HG03135 (cell line): ENCODE measurements around the gene LGALS4.
"Not testable (repeated sequence)": the region's sequence is repeated elsewhere in the genome, so short reads cannot be mapped to it uniquely, and the experiment has no call there.

Experiments used
- ATAC-seq: cut with Tn5 transposase; IDR thresholded peaks from one replicate; pipeline ENCODE4 v1.9.1; 2021; ENCODE audit warnings: mild to moderate bottlenecking, moderate library complexity; ENCODE audit not compliant: unreplicated experiment

Gene LGALS4

GRCh38 chr19:38812841-38813320, at the start of gene LGALS4:
LGALS4 (minus strand) TSS chr19:38812945; CDS start chr19:38812886, 59 bp downstream.
- no peak for ATAC-seq

DNA sequence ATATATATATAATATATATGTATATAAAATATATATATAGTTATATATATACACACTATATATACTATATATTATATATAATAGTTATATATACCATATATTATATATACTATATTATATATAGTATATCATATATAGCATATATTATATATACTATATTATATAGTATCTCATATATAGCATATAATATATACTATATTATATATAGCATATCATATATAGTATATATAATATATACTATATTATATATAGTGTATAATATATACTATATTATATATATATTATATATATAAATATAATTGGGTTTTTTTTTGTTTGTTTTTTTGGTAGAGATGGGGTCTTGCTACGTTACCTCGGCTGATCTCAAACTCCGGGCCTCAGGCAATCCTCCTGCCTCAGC, 48.6 kb upstream of the LGALS4 start:
- ATAC-seq: no peak

- not testable (repeated sequence) for ATAC-seq
These were observed 47.0 kb upstream of the LGALS4 start for GRCh38 chr19:38859631-38860204.

DNA sequence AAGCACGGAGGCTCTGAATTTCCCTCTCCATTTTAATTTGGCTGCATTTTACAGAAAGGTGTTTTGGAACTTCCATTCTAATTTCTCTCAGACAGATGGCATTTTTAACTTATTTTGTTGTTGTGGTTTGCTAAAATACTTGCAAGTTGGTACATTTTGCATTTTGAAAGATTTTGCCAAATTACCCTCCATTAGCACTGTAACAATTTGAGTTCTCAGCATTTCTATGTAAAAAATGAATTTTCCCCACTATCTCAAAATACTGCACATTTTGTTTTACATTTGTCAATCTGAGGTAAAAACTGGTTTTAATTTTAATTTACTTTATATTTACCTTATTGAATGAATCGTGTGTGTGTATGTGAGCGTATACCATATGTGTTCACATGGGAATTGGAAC, 44.1 kb upstream of the LGALS4 start:
- ATAC-seq: no peak

DNA sequence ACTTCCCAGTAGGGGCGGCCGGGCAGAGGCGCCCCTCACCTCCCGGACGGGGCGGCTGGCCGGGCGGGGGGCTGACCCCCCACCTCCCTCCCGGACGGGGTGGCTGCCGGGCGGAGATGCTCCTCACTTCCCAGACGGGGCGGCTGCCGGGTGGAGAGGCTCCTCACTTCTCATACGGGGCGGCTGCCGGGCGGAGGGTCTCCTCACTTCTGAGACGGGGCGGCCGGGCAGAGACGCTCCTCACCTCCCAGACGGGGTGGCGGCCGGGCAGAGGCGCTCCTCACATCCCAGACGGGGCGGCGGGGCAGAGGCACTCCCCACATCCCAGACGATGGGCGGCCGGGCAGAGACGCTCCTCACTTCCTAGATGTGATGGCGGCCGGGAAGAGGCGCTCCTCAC, 43.0 kb upstream of the LGALS4 start:
- ATAC-seq: not testable (repeated sequence)

GRCh38 chr19:38854961-38855360, 42.2 kb upstream of the LGALS4 start:
- not testable (repeated sequence) for ATAC-seq

DNA sequence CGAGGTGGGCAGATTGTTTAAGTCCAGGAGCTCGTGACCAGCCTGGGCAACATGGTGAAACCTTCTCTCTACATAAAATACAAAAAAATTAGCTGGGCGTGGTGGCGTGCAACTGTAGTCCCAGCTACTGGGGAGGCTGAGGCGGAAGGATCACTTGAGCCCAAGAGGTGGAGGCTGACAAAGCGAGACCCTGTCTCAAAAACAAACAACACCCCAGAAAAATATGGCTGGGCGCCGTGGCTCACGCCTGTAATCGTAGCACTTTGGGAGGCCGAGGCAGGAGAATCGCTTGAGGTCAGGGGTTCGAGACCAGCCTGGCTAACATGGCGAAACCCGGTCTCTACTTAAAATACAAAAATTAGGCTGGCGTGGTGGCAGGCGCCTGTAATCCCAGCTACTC, 40.5 kb upstream of the LGALS4 start:
- ATAC-seq: no peak

GRCh38 chr19:38852231-38853044, 39.7 kb upstream of the LGALS4 start:
- no peak for ATAC-seq

DNA sequence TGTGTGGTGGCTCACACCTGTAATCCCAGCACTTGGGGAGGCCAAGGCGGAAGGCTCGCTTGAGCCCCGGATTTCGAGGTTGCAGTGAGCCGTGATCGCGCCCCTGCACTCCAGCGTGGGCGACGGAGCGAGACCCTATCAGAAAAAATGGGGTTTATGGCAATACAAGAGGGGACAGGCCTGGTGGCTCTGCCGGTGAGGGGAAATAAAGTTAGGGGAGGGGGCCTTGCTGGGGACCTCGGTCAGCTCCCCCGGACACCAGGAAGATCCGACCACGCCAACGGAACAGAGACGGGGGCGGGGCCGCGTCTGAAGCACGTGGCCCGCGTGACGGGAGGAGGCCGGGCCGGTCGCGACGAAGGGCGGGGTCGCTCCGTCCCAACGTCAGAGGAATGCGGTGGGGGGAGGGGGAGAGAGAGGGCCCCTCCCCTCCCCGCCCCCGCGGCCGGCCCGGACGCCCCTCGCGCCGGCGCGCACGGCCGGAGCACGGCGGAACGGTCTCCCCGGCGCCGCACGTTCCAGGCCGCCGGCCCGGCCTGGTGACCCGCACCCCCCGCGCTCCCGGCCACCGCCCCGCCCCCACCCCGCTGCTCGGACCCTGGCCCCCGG, 39.0 kb upstream of the LGALS4 start:
- ATAC-seq: peak; percentile 26

DNA sequence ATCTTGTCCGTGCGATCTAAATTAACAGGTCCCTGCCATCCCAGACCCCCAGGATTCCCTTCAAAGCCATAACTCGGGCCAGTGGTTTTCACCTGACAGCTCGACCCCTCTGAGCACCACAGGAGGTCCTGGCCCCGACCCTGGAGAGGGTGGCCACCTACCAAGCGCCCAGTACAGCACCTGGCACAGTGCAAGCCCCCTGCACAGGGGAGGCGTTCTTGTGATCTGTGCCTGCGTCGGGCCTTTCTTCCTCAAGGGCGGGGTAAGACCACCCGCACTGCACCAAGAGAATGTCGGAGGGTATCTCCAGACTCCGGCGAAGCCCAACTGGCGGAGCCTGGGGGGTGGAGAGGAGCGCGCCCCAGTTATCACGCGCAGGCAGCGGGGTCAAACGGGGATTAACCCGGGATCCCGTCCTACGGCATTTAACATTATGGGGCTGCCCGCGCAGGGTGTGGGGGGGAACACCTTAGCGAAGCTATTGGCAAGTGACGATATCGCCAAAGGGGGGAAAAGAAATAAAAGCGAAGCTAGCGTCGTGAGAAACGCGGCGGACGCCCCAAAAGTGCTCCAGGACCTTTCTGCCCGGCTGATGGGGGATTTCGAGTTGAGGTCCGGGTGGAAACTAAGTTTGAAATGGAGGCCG, 38.4 kb upstream of the LGALS4 start:
- ATAC-seq: no peak

GRCh38 chr19:38850436-38850975, 37.8 kb upstream of the LGALS4 start:
- ATAC-seq: peak; percentile 58

- peak; percentile 52 for ATAC-seq
These were observed 37.2 kb upstream of the LGALS4 start, which contains the start of gene HNRNPL for GRCh38 chr19:38849860-38850435. HNRNPL (minus strand) TSS chr19:38849986; CDS start chr19:38849966, 20 bp downstream.

- peak; percentile 32 for ATAC-seq
These were observed 36.6 kb upstream of the LGALS4 start for GRCh38 chr19:38849147-38849859.

DNA sequence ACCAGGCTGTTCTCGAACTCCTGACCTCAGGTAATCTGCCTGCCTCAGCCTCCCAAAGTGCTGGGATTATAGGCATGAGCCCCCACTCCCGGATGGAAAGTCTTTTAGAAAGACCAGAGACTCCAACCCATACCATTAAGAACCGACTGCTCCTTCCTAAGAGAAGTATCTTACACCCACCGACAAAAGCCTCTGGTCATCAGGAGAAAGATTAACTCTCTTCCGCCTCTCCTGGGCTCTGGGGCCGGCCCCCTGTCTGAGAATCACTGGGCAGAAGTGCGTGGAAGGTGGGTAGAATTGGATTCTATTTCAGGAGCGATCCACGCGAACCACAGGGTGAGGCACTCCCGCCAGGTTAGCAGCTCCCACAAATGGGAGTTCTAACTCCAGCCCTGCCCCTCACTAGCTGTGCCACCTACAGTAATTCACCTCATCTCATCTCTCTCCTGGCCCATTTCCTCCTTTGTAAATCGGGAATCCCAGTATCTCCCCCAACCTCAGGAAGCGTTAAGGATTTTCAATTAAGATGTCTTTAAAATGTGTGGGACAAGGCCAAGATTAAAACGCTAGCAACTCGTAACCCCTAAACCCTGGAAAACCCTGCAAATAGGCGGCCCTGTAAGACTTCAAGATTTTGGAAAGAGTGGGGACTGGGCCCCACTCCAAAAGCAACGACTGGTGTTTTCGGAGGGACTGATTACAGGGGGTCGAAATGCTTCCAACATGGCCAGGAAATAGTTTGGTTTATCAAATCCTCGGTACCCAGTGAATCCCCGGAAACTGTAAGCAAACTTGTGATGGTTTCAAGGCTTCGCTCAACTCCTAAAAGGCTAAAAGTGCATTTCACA, 35.8 kb upstream of the LGALS4 start:
- no peak for ATAC-seq

GRCh38 chr19:38846097-38846496, 33.4 kb upstream of the LGALS4 start:
- ATAC-seq: no peak

DNA sequence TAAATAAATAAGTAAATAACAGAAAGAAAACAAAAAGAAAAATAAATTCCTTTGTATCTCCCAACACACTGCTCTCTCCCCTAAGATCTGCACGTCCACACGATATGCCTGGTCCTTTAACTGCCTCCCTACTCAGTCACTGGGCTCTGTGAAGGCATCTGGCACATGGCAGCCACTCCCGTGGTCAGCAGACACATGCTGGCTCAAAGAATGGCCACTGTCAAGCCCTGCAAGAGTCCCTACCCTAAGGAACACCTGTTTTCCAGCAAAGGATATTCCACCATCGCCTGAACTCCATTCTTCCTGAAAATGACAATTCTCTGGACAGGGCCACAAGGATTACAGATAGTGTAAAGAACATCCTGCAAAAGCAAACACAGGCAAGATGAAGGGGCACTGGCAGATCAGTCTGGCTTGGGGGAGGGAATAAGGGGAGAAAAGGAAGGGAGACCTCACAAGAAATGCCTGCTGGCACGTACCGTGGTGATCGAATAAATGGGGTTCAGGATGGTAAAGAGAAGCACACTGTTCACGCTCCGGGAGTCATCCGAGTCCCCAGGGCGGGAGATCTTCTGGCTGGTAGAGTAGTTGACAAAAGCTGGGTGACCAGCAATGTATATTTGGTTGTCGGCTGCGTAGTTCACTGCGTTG, 32.8 kb upstream of the LGALS4 start:
- no peak for ATAC-seq

GRCh38 chr19:38844093-38844686, 31.4 kb upstream of the LGALS4 start:
- no peak for ATAC-seq

GRCh38 chr19:38843175-38843758, 30.5 kb upstream of the LGALS4 start:
- ATAC-seq: no peak
